OCI-LY7 (cell line): ENCODE data around the gene YBX3. TPM values are rescaled to one million over a fixed set of nuclear protein-coding genes. Genes with fewer than 3 reads are reported as not detected.

Experiments
- BruUV-seq: library from RNA; stranded (reverse); fragments of 400-500 nt; replicated peaks from 2 replicates; lab custom pipeline; 2021; lab: Mats Ljungman, UMichigan
- CTCF ChIA-PET: fragments of 300-600 bp; sonication (Branson Sonifier 250); formaldehyde crosslinking; loops from one replicate; lab custom pipeline; 2022; ENCODE audit warnings: antibody characterized with exemption; ENCODE audit not compliant: unreplicated experiment; lab: Charles Lee
- POLR2A ChIA-PET: fragments of 300-600 bp; sonication (Branson Sonifier 250); formaldehyde crosslinking; loops from one replicate; lab custom pipeline; 2022; ENCODE audit warnings: antibody characterized with exemption; lab: Charles Lee
- DNase-seq: peaks from one replicate; pipeline ENCODE4 v3.0.0-alpha.2; 2015; ENCODE audit warnings: low spot score
- H2AFZ ChIP-seq: fragments of 200-600 bp; sonication (generic), shearing (Covaris generic); 2 replicates; pipeline ENCODE4 v1.6.1; 2014; ENCODE audit warnings: mild to moderate bottlenecking, antibody characterized with exemption, low read length, moderate library complexity
- H3K27ac ChIP-seq: fragments of 200-600 bp; sonication (generic); 2 replicates; pipeline ENCODE4 v1.5.1; 2014; ENCODE audit warnings: mixed run types, low read depth, mild to moderate bottlenecking, moderate library complexity, low read length, inconsistent platforms; ENCODE audit not compliant: poor library complexity, severe bottlenecking
- H3K36me3 ChIP-seq: fragments of 200-600 bp; sonication (generic); 2 replicates; pipeline ENCODE4 v1.6.1; 2014; ENCODE audit warnings: mild to moderate bottlenecking, antibody characterized with exemption, low read length, moderate library complexity, mixed read lengths; ENCODE audit not compliant: insufficient read depth
- H3K4me1 ChIP-seq: fragments of 200-600 bp; sonication (generic); 2 replicates; pipeline ENCODE4 v1.5.1; 2014; ENCODE audit warnings: mild to moderate bottlenecking, low read length; ENCODE audit not compliant: insufficient read depth, poor library complexity, severe bottlenecking
- H3K4me2 ChIP-seq: fragments of 200-600 bp; sonication (generic); 2 replicates; pipeline ENCODE4 v1.6.1; 2014; ENCODE audit warnings: mild to moderate bottlenecking, low read length
- H3K4me3 ChIP-seq: fragments of 200-600 bp; sonication (generic); 2 replicates; pipeline ENCODE4 v1.5.1; 2014; ENCODE audit warnings: mild to moderate bottlenecking, low read depth, low read length; ENCODE audit not compliant: poor library complexity, severe bottlenecking
- H3K79me2 ChIP-seq: fragments of 200-600 bp; sonication (generic); 2 replicates; pipeline ENCODE4 v1.6.1; 2016; ENCODE audit warnings: low read depth, mild to moderate bottlenecking, low read length, moderate library complexity, mixed read lengths; ENCODE audit not compliant: insufficient read depth
- H3K9me2 ChIP-seq: fragments of 200-600 bp; sonication (generic); 2 replicates; pipeline ENCODE4 v1.6.1; 2016; ENCODE audit warnings: mild to moderate bottlenecking, low read length, mixed read lengths; ENCODE audit not compliant: insufficient read depth
- H3K9me3 ChIP-seq: fragments of 200-600 bp; sonication (generic); 2 replicates; pipeline ENCODE4 v1.6.1; 2014; ENCODE audit warnings: mild to moderate bottlenecking, mixed run types, low read length, mixed read lengths
- H4K20me1 ChIP-seq: fragments of 200-600 bp; sonication (generic); 2 replicates; pipeline ENCODE4 v1.6.1; 2014; ENCODE audit warnings: mild to moderate bottlenecking, antibody characterized with exemption, low read length, moderate library complexity, mixed read lengths; ENCODE audit not compliant: insufficient read depth
- CTCF ChIP-seq: fragments of 200-600 bp; sonication (generic); conservative IDR thresholded peaks from 2 replicates; pipeline ENCODE4 v1.5.1; 2014; ENCODE audit warnings: mild to moderate bottlenecking, antibody characterized with exemption, low read length, moderate library complexity, mixed read lengths
- EZH2phosphoT487 ChIP-seq: fragments of 200-600 bp; sonication (generic); IDR thresholded peaks from 2 replicates; pipeline ENCODE4 v1.6.1; 2018; ENCODE audit warnings: low read depth, borderline replicate concordance, mild to moderate bottlenecking, mixed run types, antibody characterized with exemption, low read length, moderate library complexity, mixed read lengths
- intact Hi-C: fragments of 100-400 bp; cut with micrococcal nuclease; formaldehyde crosslinking; loops from one replicate; pipeline ENCODE4 v1.10.0; 2022; ENCODE audit not compliant: unreplicated experiment
- total RNA-seq, 2 experiments: library from RNA; depleted of rRNA in 1 of 2; stranded (reverse); fragments of >200 nt in 1 of 2; shearing (Covaris generic) in 1 of 2; gene quantifications; 2 replicates each; pipeline ENCODE4 v1.2.3, GENCODE V29; 2014 to 2022

YBX3 gene
- total RNA-seq, 2 experiments from 2014 or later = 97.5 to 223 TPM

GRCh38 chr12:10737249-10737648 is 14.1 kb upstream of the YBX3 start:
- H3K9me2 ChIP-seq = no peaks in the 10 kb centered on the region
- H3K4me1 ChIP-seq = no peaks in the 10 kb centered on the region
- ChIA-PET POLR2A (interaction anchor here (0.7 kb wide), 1 partner anchor 716 kb away, joined by 3 read pairs; no protein-coding TSS in a partner anchor), CTCF (no interaction called here)
- H3K79me2 ChIP-seq = no peaks in the 10 kb centered on the region
- H3K4me3 ChIP-seq = no peak overlapping the region
- H3K27ac ChIP-seq = no peak overlapping the region
- no TSS peak for BruUV-seq
- H4K20me1 ChIP-seq = no peaks in the 10 kb centered on the region
- H3K9me3 ChIP-seq = no peaks in the 10 kb centered on the region
- no peaks in the 10 kb centered on the region for H3K36me3 ChIP-seq
- intact Hi-C loops = no loop called here
- TF ChIP-seq EZH2phosphoT487 = no peak
- TF ChIP-seq CTCF = no peak
- H2AFZ ChIP-seq = no peak overlapping the region
- H3K4me2 ChIP-seq = no peak overlapping the region
- no peak for DNase-seq

- intact Hi-C loops = no loop called here
- Histone ChIP-seq H3K27ac (no peak overlapping the region), H2AFZ (no peak overlapping the region), H3K4me3 (no peak overlapping the region), H3K4me1 (no peaks in the 10 kb centered on the region), H3K9me2 (no peaks in the 10 kb centered on the region), H3K79me2 (no peaks in the 10 kb centered on the region), H3K9me3 (no peaks in the 10 kb centered on the region), H3K4me2 (no peak overlapping the region), H3K36me3 (no peaks in the 10 kb centered on the region), H4K20me1 (no peaks in the 10 kb centered on the region)
- DNase-seq = no peak
- POLR2A ChIA-PET = no interaction called here
- no TSS peak for BruUV-seq
- no peak for TF ChIP-seq EZH2phosphoT487
- TF ChIP-seq CTCF = no peak
- CTCF ChIA-PET = no interaction called here
These were observed 13.3 kb upstream of the YBX3 start for GRCh38 chr12:10736463-10736862.

- Histone ChIP-seq H4K20me1 (no peaks in the 10 kb centered on the region), H3K4me3 (no peak overlapping the region), H3K4me1 (no peaks in the 10 kb centered on the region), H3K9me2 (no peaks in the 10 kb centered on the region), H3K27ac (no peak overlapping the region), H3K9me3 (no peaks in the 10 kb centered on the region), H3K4me2 (no peak overlapping the region), H3K79me2 (no peaks in the 10 kb centered on the region), H2AFZ (no peak overlapping the region), H3K36me3 (no peaks in the 10 kb centered on the region)
- intact Hi-C loops = no loop called here
- BruUV-seq = no TSS peak
- TF ChIP-seq EZH2phosphoT487 = no peak
- no peak for TF ChIP-seq CTCF
- DNase-seq = no peak
- ChIA-PET POLR2A (interaction anchor here (0.7 to 0.9 kb wide), 2 partner anchors 12 to 481 kb away, joined by 3 to 4 read pairs; no protein-coding TSS in a partner anchor), CTCF (no interaction called here)
These were observed 12.3 kb upstream of the YBX3 start for GRCh38 chr12:10735428-10735827.
